ENCODE results near the gene PHPT1.
"Not testable (repeated sequence)": the region's sequence is repeated elsewhere in the genome, so short reads cannot be mapped to it uniquely, and the experiment has no call there.

The PHPT1 gene

GRCh38 chr9:136883670-136884069 lies 34.5 kb downstream of the PHPT1 start:
- not testable (repeated sequence) for DNase-seq (ENCODE audit: low read depth in 2 of 2)

GRCh38 chr9:136885950-136886578 lies 36.9 kb downstream of the PHPT1 start, which contains the start of gene TRAF2:
TSS of gene TRAF2 (plus strand) at chr9:136886516. CDS start at chr9:136898741, 12,225 bp downstream.
- DNase-seq (ENCODE audit: low read depth in 2 of 2) = peak; percentile 97 to 99

- DNase-seq (ENCODE audit: low read depth in 2 of 2) = no peak
These were observed 37.7 kb downstream of the PHPT1 start for GRCh38 chr9:136886610-136887597.

- no peak for DNase-seq (ENCODE audit: low read depth in 2 of 2)
These were observed 39.2 kb downstream of the PHPT1 start for GRCh38 chr9:136888454-136888853.

- DNase-seq (ENCODE audit: low read depth in 2 of 2) = no peak
These were observed 40.6 kb downstream of the PHPT1 start for GRCh38 chr9:136889858-136890257.

GRCh38 chr9:136890661-136891060 lies 41.5 kb downstream of the PHPT1 start:
- DNase-seq (ENCODE audit: low read depth in 2 of 2) = no peak

- DNase-seq (ENCODE audit: low read depth in 2 of 2) = no peak
These were observed 46.8 kb downstream of the PHPT1 start for GRCh38 chr9:136896027-136896426.

- DNase-seq (ENCODE audit: low read depth in 2 of 2) = no peak
These were observed 49.4 kb downstream of the PHPT1 start for GRCh38 chr9:136898483-136899100.

- no peak for DNase-seq (ENCODE audit: low read depth in 2 of 2)
These were observed 50.0 kb downstream of the PHPT1 start for GRCh38 chr9:136899196-136899595.

- DNase-seq (ENCODE audit: low read depth in 2 of 2) = no peak
These were observed 51.3 kb downstream of the PHPT1 start for GRCh38 chr9:136900556-136900955.
